Keratinocyte (primary cell): ENCODE measurements around the gene P3H2. TPM values are rescaled to one million over a fixed set of nuclear protein-coding genes. Genes with fewer than 3 reads are reported as not detected.
A peak's percentile ranks its signal among the peaks of the same experiment; 100 is the strongest.

Experiments
- DNase-seq: peaks from one replicate; pipeline ENCODE4 v3.0.0-alpha.2; 2011; ENCODE audit warnings: low read depth, missing footprints, low spot score
- FAIRE-seq: peaks from 2 replicates; lab custom pipeline; 2011; peaks lifted over from hg19 to GRCh38; lab: Jason Lieb, UNC
- H2AFZ ChIP-seq: 2 replicates; pipeline ENCODE4 v1.6.0; 2012; ENCODE audit warnings: low read length, control low read depth, inconsistent platforms; ENCODE audit not compliant: control insufficient read depth
- H3K27ac ChIP-seq: 2 replicates; pipeline ENCODE4 v1.5.1; 2011; ENCODE audit warnings: low read length; ENCODE audit not compliant: control insufficient read depth, insufficient read depth
- H3K27me3 ChIP-seq: 3 replicates; pipeline ENCODE4 v1.6.0; 2011; ENCODE audit warnings: low read length; ENCODE audit not compliant: control insufficient read depth, insufficient read depth; ENCODE audit errors: extremely low read depth
- H3K36me3 ChIP-seq, 2 experiments: 2 replicates in 1 of 2; 3 replicates in 1 of 2; pipeline ENCODE4 v1.5.1; 2011; ENCODE audit warnings: low read length in 2 of 2, mild to moderate bottlenecking in 1 of 2; ENCODE audit not compliant: control insufficient read depth in 2 of 2, insufficient read depth in 2 of 2; ENCODE audit errors: extremely low read depth in 1 of 2
- H3K4me1 ChIP-seq: 3 replicates; pipeline ENCODE4 v1.5.1; 2011; ENCODE audit warnings: low read length; ENCODE audit not compliant: control insufficient read depth, insufficient read depth; ENCODE audit errors: extremely low read depth
- H3K4me2 ChIP-seq: 3 replicates; pipeline ENCODE4 v1.6.0; 2011; ENCODE audit warnings: low read depth, low read length; ENCODE audit not compliant: control insufficient read depth, insufficient read depth; ENCODE audit errors: extremely low read depth
- H3K4me3 ChIP-seq, 3 experiments: fragments of 200-600 bp in 1 of 3; sonication (generic) in 1 of 3; 2 replicates in 2 of 3; 3 replicates in 1 of 3; pipeline ENCODE4 v1.5.1; 2011 to 2016; ENCODE audit warnings: low read length in 3 of 3, mild to moderate bottlenecking in 3 of 3, control low read depth in 2 of 3, inconsistent platforms in 1 of 3, low read depth in 1 of 3, mixed read lengths in 1 of 3, mixed run types in 1 of 3, moderate library complexity in 1 of 3; ENCODE audit not compliant: control insufficient read depth in 2 of 3, insufficient read depth in 2 of 3; ENCODE audit errors: extremely low read depth in 1 of 3
- H3K79me2 ChIP-seq: 2 replicates; pipeline ENCODE4 v1.6.0; 2012; ENCODE audit warnings: low read length; ENCODE audit not compliant: control insufficient read depth, insufficient read depth
- H3K9ac ChIP-seq: 3 replicates; pipeline ENCODE4 v1.6.0; 2011; ENCODE audit warnings: low read length; ENCODE audit not compliant: control insufficient read depth, insufficient read depth; ENCODE audit errors: extremely low read depth
- H3K9me1 ChIP-seq: 3 replicates; pipeline ENCODE4 v1.6.0; 2011; ENCODE audit warnings: low read length; ENCODE audit not compliant: control insufficient read depth, insufficient read depth; ENCODE audit errors: extremely low read depth
- H3K9me3 ChIP-seq: 2 replicates; pipeline ENCODE4 v1.5.1; 2012; ENCODE audit warnings: low read depth, low read length; ENCODE audit not compliant: control insufficient read depth
- H4K20me1 ChIP-seq: 3 replicates; pipeline ENCODE4 v1.6.0; 2011; ENCODE audit warnings: low read length; ENCODE audit not compliant: control insufficient read depth, insufficient read depth; ENCODE audit errors: extremely low read depth
- EZH2 ChIP-seq: IDR thresholded peaks from one replicate; pipeline ENCODE4 v1.6.1; 2012; ENCODE audit warnings: inconsistent platforms, mild to moderate bottlenecking, low read length, moderate library complexity
- dilution Hi-C: fragments of 300-500 bp; cut with MboI; formaldehyde crosslinking; loops from one replicate; pipeline ENCODE4 v1.7.0; 2020; ENCODE audit warnings: low sequenced_read_pairs; ENCODE audit not compliant: extremely low pct_ligation_motif_present
- polyA plus RNA-seq, 5 experiments: library from polyadenylated mRNA; depleted of rRNA in 3 of 5; stranded (reverse) in 3 of 5; stranded (forward) in 1 of 5; unstranded in 1 of 5; fragments of >200 nt; gene quantifications; 1 replicate in 1 of 5; 2 replicates in 3 of 5; 3 replicates in 1 of 5; pipeline versions ENCODE4 v1.2.1 to v1.2.3, GENCODE V29; 2011 to 2012; ENCODE audit warnings: missing spikeins in 2 of 5, low read depth in 1 of 5, low replicate concordance in 1 of 5
- TF ChIP-seq, protein P1 (sequence below), 3 experiments: IDR thresholded peaks in 1 of 3; conservative IDR thresholded peaks in 1 of 3; optimal IDR thresholded peaks in 1 of 3; 2 replicates in 2 of 3; 3 replicates in 1 of 3; pipeline versions ENCODE3 to v1.5.1; 2011; ENCODE audit warnings: low read length in 3 of 3, mild to moderate bottlenecking in 3 of 3, moderate library complexity in 2 of 3, control low read depth in 1 of 3, inconsistent platforms in 1 of 3; ENCODE audit not compliant: insufficient read depth in 2 of 3; ENCODE audit errors: extremely low read depth in 1 of 3

Gene P3H2
- polyA plus RNA-seq, 1 donor (not counting 4 experiments of a cell fraction or from before 2014, with no cell fraction given): 115 TPM

DNA sequence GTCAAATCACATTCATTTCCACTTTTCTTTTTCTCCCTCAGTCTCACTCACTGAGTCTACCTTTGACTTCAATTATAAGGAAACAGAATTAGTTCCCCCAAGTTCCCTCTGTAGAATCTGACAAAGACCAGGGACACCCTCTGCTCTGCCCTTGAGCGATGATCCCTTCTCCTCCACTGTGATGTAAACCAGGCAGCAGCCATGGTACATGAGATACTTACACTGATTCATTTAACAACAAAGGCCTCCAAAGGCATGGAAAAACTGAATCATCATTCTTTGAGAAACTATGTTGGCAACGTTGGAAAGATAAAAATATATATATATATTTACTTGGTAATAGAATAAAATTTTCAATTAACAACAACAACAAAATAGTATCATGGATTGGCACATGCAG is 84.1 kb downstream of the P3H2 start:
- peak overlapping the region; percentile 44 for H3K4me2 ChIP-seq
- no peaks in the 10 kb centered on the region for H4K20me1 ChIP-seq
- no peaks in the 10 kb centered on the region for H3K9me1 ChIP-seq
- no peak overlapping the region for H3K4me3 ChIP-seq
- FAIRE-seq (peak; percentile 93), DNase-seq (peak; percentile 83)
- H3K9me3 ChIP-seq: no peaks in the 10 kb centered on the region
- no peak for TF ChIP-seq EZH2
- TF ChIP-seq, protein P1, sequence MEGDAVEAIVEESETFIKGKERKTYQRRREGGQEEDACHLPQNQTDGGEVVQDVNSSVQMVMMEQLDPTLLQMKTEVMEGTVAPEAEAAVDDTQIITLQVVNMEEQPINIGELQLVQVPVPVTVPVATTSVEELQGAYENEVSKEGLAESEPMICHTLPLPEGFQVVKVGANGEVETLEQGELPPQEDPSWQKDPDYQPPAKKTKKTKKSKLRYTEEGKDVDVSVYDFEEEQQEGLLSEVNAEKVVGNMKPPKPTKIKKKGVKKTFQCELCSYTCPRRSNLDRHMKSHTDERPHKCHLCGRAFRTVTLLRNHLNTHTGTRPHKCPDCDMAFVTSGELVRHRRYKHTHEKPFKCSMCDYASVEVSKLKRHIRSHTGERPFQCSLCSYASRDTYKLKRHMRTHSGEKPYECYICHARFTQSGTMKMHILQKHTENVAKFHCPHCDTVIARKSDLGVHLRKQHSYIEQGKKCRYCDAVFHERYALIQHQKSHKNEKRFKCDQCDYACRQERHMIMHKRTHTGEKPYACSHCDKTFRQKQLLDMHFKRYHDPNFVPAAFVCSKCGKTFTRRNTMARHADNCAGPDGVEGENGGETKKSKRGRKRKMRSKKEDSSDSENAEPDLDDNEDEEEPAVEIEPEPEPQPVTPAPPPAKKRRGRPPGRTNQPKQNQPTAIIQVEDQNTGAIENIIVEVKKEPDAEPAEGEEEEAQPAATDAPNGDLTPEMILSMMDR (optimal IDR thresholded peaks at IDR 0.05 in 1 of 3, IDR thresholded peaks at IDR 0.05 in 1 of 3, conservative IDR thresholded peaks at IDR 0.05 in 1 of 3; ENCODE audit: extremely low read depth in 1 of 3, insufficient read depth in 2 of 3, low read length in 3 of 3): no peak
- H2AFZ ChIP-seq: no peak overlapping the region
- no peaks in the 10 kb centered on the region for H3K27me3 ChIP-seq
- H3K4me1 ChIP-seq: peaks cover 39% of the 10 kb centered on the region
- dilution Hi-C loops: no loop called here
- H3K36me3 ChIP-seq: no peaks in the 10 kb centered on the region
- H3K9ac ChIP-seq: no peak overlapping the region
- H3K27ac ChIP-seq: peak overlapping the region; percentile 61
- peaks cover 33% of the 10 kb centered on the region for H3K79me2 ChIP-seq

DNA sequence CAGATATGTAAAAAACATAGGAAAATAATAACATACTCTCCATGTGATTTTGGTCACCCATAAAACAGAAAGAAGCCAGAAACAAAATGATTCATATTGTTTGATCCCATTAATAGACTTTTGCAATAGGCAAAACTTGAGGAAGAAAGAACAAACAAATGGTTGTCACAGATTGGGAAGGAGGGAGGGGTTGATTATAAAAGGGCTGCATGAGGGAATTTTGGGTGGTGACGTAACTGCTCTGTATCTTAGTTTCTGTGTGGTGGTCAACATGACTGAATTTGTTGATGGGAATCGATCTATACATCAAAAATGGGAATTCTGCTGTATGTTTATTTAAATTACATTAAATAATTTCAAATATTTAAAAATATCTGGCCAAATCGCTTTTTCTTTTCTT is 86.3 kb downstream of the P3H2 start:
- H3K79me2 ChIP-seq: peaks cover 20% of the 10 kb centered on the region
- FAIRE-seq (no peak), DNase-seq (no peak)
- H4K20me1 ChIP-seq: no peaks in the 10 kb centered on the region
- H3K27ac ChIP-seq: no peak overlapping the region
- no peak overlapping the region for H2AFZ ChIP-seq
- no peaks in the 10 kb centered on the region for H3K9me3 ChIP-seq
- no peak overlapping the region for H3K4me2 ChIP-seq
- H3K4me1 ChIP-seq: peaks cover 35% of the 10 kb centered on the region
- dilution Hi-C loops: no loop called here
- H3K9me1 ChIP-seq: no peaks in the 10 kb centered on the region
- H3K36me3 ChIP-seq: no peaks in the 10 kb centered on the region
- H3K4me3 ChIP-seq: no peak overlapping the region
- TF ChIP-seq EZH2: no peak
- TF ChIP-seq, protein P1 (optimal IDR thresholded peaks at IDR 0.05 in 1 of 3, IDR thresholded peaks at IDR 0.05 in 1 of 3, conservative IDR thresholded peaks at IDR 0.05 in 1 of 3; ENCODE audit: extremely low read depth in 1 of 3, insufficient read depth in 2 of 3, low read length in 3 of 3): no peak
- no peaks in the 10 kb centered on the region for H3K27me3 ChIP-seq
- no peak overlapping the region for H3K9ac ChIP-seq
